LNCAP (cell line): ENCODE measurements around the gene MYB.

Experiments
- TF ChIP-seq, protein P1 (sequence below): fragments of 450-650 bp; IDR thresholded peaks from 2 replicates; pipeline ENCODE4 v1.5.1; 2017; ENCODE audit warnings: mild to moderate bottlenecking

MYB gene

DNA sequence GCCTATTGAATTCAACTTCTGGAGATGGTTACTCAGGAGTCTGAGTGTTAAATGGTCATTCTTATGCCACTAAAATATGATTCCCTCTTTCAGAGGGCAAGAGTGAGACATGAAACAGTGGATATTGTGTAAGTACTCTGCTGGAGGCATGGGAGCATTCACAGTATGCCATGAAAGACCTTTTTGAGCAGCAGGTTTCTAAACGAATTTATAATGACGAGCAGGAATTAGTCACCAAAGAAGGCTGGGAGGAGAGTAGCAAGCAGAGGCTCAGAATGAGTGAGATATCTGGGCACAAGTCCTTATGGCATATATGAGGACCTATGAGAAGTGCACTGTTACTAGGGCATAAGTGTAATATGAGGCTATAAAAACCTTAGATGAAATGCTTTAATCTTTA is 10.9 kb upstream of the MYB start:
- TF ChIP-seq, protein P1, sequence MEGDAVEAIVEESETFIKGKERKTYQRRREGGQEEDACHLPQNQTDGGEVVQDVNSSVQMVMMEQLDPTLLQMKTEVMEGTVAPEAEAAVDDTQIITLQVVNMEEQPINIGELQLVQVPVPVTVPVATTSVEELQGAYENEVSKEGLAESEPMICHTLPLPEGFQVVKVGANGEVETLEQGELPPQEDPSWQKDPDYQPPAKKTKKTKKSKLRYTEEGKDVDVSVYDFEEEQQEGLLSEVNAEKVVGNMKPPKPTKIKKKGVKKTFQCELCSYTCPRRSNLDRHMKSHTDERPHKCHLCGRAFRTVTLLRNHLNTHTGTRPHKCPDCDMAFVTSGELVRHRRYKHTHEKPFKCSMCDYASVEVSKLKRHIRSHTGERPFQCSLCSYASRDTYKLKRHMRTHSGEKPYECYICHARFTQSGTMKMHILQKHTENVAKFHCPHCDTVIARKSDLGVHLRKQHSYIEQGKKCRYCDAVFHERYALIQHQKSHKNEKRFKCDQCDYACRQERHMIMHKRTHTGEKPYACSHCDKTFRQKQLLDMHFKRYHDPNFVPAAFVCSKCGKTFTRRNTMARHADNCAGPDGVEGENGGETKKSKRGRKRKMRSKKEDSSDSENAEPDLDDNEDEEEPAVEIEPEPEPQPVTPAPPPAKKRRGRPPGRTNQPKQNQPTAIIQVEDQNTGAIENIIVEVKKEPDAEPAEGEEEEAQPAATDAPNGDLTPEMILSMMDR: no peak

DNA sequence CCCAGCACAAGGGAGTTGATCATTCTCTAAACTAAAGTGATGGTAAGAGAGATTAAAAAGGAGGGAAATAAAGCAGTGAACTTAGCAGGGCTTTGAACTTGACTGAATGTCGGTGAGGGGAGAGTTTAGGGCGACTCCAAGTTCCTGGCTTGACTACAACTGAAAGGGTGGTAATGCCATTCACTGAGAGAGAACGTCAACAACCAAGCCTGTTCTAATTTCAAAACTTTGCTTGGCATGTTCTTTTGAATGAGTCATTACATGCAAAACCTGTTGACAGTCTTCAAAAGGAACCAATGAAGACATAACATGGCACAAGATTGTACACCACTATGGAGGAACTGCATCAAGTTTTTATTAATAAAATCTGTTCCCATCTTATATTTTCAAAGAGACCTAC is 10.3 kb upstream of the MYB start:
- TF ChIP-seq, protein P1: no peak

DNA sequence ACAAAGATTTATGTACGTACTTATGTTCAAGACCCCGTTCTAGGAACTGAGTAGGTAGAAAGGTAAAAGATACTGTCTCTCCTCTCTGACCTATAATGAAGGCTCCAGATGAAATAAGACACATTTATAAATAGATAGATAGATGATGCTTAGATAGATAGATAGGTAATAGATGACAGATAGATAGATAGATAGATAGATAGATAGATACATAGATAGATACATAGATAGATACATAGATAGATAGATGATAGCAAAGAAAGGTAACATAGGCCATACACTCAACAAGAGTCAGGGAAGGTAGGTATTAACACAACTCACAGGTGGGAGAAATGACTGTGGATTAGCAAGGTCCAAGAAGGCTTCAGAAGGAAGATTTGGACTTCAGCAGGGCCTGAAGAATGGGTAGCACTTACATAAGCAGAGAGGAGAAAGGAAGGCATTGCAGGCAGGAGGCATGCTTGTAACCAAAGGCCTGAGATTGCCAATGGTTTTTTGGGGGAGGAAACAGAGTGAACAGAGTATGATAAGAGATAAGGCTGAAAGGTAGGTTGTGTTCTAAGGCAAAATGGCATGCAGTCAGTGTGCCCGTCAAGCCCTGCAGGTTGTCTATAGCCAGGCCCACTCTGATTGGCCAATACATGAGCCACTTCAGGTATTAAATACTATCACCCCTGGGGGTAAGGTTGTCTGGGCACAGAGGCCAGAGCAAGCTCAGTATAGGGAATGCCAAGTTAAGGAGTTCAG is 7.7 kb upstream of the MYB start:
- TF ChIP-seq, protein P1: no peak

DNA sequence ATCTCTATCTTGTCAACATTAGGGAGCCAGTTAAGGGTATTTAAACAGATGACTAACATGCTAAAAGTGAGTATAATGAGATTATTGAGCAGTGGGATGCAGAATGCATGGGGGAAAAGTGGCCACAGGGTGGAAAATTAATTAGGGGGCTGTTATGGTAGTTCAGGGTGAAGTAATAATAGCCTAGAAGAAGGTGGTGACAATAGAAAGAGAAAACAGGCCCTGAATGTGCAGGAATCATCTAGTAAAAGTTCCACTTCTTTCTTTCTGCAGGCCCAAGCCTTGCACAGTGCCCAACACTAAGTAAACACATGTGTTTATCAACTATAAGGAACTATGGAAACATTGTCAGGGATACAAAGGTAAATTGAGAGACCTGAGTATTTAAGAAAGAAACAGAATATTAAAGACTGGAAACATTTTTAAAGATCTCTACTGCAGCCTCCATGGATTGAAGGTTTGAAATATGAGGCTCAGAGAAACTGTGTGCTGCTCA is 7.1 kb upstream of the MYB start:
- TF ChIP-seq, protein P1: no peak

DNA sequence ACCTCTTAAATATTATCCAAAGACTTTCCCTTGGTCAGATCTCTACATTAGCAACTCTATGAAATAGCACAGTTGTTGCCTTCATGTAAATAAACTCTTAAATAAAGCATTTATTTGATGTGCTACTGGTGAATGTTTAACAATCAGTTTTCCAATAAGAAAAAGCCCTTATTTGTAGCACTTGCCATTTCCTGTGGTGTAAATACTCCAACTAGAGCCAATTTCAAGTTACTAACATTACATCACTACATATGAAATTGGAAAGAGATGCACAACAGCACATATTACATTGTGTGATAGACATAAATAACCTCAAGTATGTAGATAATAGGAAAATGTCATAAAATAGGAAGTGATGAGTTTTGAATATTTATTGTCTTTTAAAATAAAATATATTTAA is 5.0 kb upstream of the MYB start:
- TF ChIP-seq, protein P1: no peak

DNA sequence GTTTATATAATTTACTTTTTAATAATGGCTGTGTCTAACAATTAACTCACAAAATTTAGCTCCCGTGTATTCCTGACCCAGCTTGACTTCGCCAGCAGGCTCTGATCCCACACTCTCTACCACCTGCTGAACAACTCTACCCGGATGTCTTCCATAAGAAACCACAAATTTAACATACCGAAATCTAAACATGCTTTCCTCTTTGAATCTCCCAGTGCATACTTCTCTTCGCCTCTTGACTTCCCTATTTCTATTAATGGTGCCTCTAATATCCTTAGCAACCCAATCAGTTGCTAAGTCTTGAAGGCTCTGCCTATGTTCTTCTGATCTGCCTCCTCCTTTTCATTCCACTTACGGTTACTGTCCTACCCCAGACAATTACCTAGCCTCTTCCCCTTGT is 4.6 kb upstream of the MYB start:
- TF ChIP-seq, protein P1: no peak

DNA sequence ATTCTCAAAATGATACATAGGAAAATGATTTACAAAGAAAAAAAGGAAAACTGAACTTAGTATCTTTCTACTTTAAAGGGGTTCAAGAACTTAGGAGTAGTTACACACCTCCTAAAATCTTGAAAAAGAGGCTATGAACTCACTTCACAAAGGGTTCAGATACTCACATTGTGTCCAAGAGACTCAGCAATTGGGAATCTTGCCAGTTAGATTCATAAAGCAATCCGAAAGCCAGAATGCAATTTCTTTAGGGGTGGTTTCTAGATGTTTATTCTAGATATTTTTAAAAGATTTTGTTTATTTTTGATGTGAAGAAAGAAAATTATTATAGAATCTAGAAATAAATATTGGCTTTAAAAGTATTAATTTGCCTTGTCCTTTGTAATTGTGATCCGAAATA is 1.7 kb upstream of the MYB start:
- TF ChIP-seq, protein P1: no peak
